Measurements from ENCODE around the gene LRIT2.

Gene LRIT2

DNA sequence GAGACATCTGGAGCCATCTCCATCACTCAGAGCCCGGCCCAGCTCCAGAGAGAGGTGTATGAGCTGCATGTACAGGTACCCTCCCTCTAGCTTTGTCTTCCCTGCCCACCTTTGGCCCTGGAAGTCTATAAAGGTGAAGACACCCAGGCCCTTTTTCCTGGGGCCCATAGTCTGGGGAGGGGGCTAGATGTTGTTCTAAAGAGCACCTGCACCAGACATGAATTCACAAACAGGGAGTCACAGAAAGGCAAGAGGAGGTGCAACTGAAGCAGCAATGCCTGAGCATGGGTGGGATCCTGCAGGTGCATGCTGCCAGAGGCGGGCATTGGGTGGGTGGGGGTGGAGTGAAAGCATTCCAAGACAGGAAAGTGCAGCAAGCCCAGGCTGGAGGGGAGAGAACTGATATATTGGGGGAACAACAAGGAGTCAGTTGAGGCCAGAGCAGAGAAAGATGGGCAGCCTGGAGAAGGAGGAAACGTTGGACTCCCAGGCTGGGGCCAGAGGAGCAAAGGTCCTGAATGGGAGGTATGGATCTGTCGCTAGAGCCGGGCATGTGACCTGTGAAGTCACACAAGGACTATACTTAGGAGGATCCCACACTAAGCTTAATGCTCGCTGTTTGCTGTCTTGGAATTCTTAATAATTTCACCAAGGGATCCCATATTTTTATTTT, 19.4 kb downstream of the LRIT2 start:
- no peak for DNase-seq
- no peak for TF ChIP-seq GATA1 (IDR thresholded peaks at IDR 0.05; ENCODE audit: low read depth, low read length)
- TF ChIP-seq POLR2A (IDR thresholded peaks at IDR 0.05; ENCODE audit: low read length) = no peak

DNA sequence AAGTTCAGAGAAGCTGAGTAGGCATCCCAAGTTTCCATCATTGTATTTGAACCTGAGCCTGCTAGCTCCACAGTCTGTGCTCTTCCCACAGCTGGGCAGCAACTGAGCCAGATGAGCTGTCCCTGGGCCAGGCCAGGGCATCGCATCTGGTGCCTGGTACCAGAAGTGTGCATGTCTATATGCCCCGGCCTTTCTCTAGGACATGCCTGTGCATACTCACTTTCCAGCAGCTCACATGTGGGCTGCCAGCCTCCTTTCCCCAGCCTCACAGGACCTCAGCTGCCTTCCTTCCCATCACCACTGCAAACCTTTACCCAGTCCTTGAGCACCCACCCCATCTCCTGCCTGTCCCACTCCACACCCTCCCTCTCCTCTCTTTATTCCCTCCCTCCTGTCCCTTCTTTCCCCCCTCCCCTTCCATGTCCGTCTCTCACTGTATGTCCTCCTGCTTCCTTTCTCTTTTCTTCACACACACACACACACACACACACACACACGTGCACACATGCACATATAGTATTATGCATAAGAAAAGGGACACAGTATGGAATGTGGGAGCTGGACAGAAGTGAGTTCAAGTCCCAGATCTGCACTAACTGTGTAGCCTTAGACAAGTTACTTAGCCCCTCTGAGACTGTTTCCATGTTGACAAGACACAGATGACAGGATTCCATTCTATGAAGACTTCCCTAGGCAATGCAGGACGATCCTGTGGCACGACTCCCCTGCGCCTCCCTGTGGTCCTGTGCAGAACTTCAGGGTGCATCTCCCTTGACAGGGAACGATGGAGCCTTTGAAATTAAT, 20.1 kb downstream of the LRIT2 start:
- TF ChIP-seq GATA1 (IDR thresholded peaks at IDR 0.05; ENCODE audit: low read depth, low read length) = no peak
- TF ChIP-seq POLR2A (IDR thresholded peaks at IDR 0.05; ENCODE audit: low read length) = no peak
- peak; percentile 56 to 70 for DNase-seq

DNA sequence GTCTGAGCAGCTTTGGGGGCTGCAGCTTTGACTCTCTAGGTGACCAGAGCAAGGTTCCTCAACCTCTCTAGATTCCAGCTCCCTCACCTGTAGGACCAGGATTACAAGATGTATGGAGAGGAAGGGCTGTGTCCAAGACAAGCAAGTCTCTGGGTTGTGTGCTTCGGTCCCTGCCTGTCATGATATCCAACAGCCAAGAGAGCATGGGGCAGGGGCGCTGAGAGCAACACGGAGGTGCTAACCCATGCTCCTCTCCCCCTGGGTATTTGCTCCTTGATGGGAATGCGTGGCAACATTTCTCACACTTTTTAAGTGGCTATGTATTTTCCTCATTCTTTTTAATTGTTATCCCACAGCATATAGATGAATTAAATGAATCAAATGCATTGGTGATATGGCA, 20.7 kb downstream of the LRIT2 start:
- no peak for DNase-seq
- TF ChIP-seq POLR2A (IDR thresholded peaks at IDR 0.05; ENCODE audit: low read length) (no peak), GATA1 (IDR thresholded peaks at IDR 0.05; ENCODE audit: low read depth, low read length) (no peak)

DNA sequence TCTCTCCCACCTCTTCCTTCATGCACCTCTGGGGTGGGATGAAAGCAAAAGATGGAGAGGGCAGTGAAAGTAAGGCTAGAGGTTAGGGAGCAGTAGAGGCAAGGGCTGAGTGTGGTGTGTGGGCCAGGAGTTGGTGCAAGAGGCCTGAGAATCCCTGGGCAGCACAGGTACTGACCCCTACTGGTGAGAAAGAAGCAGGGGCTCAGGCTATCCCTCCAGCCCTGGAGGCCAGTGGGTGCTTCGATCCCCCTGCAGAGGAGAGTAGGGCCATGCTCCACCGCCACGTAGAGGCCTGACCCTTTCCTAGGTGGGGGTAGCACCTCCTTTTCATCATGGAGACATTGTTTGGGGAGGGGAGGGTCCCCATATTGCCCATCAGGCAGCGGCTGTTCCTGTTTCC, 21.2 kb downstream of the LRIT2 start:
- peak; percentile 8 to 26 for DNase-seq
- no peak for TF ChIP-seq POLR2A (IDR thresholded peaks at IDR 0.05; ENCODE audit: low read length)
- TF ChIP-seq GATA1 (IDR thresholded peaks at IDR 0.05; ENCODE audit: low read depth, low read length) = no peak

DNA sequence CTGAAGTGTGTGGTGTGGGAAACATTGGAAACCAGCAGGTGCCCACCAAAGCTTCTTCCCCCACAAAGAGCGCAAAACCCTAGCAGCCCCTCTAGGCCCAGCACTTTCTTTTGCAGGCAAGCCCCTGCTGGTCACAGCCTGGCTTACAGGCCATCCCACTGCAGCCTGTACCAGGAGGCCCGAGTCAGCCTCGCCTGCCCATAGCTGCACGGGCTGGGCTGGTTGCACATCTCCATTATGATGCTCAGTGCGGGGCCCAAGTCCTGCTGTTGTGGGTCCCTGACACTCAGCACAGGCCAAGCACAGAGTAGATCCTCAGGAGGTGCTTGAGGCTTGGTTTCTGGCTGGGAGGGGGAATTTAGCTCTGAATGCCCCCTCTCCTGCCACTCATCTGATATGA, 23.0 kb downstream of the LRIT2 start:
- TF ChIP-seq GATA1 (IDR thresholded peaks at IDR 0.05; ENCODE audit: low read depth, low read length) = no peak
- no peak for TF ChIP-seq POLR2A (IDR thresholded peaks at IDR 0.05; ENCODE audit: low read length)
- DNase-seq = no peak

DNA sequence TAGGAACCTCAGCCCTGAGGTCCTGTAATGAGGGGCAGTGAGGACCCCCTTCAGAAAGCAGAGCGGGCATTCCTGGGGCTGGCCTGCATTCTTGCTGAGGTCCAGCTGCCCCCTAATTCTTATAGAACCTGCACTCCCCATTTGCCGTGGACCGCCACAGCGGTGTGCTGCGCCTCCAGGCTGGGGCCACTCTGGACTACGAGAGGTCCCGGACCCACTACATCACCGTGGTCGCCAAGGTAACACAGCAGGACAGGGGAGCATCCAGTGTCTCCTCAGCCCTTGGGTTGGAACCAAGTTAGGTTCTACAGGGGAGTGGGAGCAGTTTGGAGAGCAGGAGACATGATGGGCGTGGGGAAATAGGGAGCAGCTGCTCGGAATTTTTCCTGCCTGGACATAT, 23.7 kb downstream of the LRIT2 start:
- no peak for DNase-seq
- no peak for TF ChIP-seq POLR2A (IDR thresholded peaks at IDR 0.05; ENCODE audit: low read length)
- TF ChIP-seq GATA1 (IDR thresholded peaks at IDR 0.05; ENCODE audit: low read depth, low read length) = no peak

DNA sequence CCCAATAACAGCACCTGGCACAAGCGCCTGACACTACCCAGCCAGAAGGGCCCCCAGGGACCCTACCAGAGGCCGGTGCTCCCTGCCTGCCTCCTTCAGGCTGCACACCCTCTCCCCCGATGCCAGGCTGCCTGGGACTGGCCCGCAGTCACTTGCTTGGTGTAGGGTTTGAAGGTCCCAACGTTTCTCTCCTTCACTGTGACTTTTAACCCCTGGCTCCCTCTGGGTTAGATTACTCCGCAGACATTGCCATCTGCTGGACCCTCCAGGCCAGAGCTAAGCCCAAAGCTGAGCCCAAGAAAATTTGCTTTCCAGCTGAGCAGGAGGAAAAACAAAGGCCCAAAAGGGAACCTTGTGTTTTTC, 24.1 kb downstream of the LRIT2 start:
- no peak for TF ChIP-seq POLR2A (IDR thresholded peaks at IDR 0.05; ENCODE audit: low read length)
- no peak for TF ChIP-seq GATA1 (IDR thresholded peaks at IDR 0.05; ENCODE audit: low read depth, low read length)
- DNase-seq = no peak

DNA sequence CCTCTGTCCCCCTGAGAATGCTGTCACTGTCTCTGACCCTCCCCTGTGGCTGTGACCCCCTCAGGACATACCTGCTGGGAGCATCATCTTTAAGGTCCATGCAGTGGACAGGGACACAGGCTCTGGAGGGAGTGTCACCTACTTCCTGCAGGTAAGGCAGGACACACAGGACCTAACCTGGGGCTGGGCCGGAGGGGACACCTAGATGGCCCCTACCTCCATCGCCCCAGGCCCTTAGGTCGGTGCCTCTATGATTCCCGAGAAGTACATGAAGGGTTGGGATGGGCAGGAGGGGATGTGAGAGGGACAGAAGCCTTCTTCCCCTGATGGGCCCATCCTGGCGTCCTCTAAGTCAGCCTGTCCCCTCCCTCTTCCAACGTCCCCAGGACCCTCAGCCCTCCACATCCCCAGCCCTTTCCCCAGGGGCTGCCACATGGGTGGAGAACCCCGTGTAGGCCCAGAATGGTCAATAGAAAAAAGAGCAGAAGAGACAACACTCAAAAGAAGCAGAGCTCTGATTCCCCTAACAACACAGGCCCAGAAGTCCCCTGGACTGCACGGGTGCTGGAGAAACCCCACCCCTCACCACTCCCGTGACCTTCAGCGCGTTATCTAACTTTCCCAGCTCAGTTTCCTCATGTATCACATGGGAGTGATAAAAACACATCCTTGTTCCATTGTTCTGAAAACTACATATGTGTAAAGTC, 24.7 kb downstream of the LRIT2 start:
- TF ChIP-seq POLR2A (IDR thresholded peaks at IDR 0.05; ENCODE audit: low read length) = no peak
- TF ChIP-seq GATA1 (IDR thresholded peaks at IDR 0.05; ENCODE audit: low read depth, low read length) = no peak
- DNase-seq = peak; percentile 50 to 80

DNA sequence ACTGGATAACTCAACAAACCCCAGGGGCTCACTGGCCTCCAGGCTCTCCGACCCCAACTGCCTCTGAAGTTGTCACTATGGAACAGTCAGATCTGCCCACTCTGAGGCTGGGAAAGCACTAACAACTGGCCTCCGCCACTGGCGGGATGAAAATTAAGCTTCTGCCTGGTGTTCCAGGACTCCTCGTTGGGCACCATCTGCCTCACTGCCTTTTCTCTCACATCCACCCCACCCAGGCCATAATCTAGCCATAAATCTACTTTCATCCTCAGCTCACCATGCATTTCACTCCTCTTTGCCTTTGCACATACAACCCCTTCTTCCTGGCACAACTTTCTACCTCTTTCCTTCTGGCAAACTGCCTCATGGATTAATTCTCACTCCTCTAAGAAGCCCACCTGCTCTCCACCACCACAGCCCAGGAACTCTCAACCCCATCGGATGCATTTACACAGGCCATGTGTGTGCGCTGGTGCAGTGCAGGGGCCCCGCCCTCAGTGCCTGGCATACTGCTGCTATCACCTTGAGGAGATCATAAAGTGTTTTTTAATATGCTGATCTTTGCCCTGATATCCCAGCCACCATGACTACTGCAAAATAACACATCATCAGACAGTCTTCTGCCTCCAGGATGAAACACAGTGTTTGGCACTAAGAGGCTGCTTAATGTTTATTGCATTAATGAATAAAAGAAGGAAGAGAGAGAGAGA, 27.0 kb downstream of the LRIT2 start:
- DNase-seq = no peak
- TF ChIP-seq GATA1 (IDR thresholded peaks at IDR 0.05; ENCODE audit: low read depth, low read length) = no peak
- TF ChIP-seq POLR2A (IDR thresholded peaks at IDR 0.05; ENCODE audit: low read length) = no peak

DNA sequence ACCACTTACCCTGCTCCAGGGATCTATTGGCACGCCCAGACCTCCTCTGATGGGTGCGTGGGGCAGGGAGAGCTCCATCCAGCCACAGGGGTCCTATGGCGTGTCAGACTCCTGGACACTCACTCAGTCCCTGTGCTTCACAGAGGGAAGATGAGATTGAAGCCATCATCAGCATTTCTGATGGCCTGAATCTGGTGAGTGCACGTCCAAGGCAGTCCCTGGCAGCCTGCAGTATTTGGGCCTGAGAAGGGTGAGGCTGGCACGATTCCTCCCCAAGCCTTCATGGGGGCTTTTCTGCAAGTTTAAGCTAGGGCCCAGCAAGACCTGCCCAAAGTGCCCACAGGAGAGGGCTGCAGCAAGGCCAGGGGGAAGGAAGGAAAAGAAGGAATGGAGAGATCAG, 27.7 kb downstream of the LRIT2 start:
- no peak for TF ChIP-seq GATA1 (IDR thresholded peaks at IDR 0.05; ENCODE audit: low read depth, low read length)
- TF ChIP-seq POLR2A (IDR thresholded peaks at IDR 0.05; ENCODE audit: low read length) = no peak
- no peak for DNase-seq

DNA sequence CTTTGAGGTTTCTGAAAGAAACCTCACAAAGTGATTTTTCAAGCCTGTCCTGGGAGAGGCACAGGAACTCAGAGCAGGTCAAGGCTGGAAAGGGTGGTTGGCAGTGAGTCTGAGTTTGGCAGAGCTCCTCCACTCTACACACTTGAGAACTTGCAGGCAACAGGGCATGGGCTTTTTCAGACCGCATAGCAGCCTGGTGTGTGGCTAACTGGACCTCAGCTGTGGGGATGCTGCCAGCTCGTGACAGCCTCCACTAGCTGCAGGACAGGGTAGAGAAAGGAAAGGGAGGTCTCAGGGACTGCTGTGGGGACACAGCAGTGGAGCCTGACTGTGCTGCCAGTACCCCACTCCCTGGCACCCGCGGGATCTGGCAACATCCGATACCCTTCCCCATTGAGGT, 28.4 kb downstream of the LRIT2 start:
- no peak for DNase-seq
- no peak for TF ChIP-seq POLR2A (IDR thresholded peaks at IDR 0.05; ENCODE audit: low read length)
- TF ChIP-seq GATA1 (IDR thresholded peaks at IDR 0.05; ENCODE audit: low read depth, low read length) = no peak

DNA sequence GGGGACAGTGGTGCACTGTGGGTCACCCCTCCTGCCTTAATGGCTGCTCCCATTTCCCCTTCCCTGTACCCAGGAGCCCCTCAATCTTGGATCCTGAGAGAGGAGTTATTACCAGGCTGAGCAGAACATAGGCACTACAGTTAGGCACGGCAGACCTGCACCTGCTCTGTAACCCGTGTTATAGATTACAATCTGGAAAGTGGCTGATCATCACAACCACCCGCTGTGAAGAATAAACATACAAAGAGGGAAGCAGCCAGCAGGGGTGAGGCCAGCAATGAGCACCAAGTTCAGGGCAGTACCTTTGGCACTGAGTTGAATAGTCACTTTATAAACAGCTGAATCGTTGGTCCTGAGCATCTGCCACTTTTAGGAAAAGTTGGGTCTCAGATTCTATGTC, 29.3 kb downstream of the LRIT2 start:
- DNase-seq = no peak
- TF ChIP-seq GATA1 (IDR thresholded peaks at IDR 0.05; ENCODE audit: low read depth, low read length) (no peak), POLR2A (IDR thresholded peaks at IDR 0.05; ENCODE audit: low read length) (no peak)

DNA sequence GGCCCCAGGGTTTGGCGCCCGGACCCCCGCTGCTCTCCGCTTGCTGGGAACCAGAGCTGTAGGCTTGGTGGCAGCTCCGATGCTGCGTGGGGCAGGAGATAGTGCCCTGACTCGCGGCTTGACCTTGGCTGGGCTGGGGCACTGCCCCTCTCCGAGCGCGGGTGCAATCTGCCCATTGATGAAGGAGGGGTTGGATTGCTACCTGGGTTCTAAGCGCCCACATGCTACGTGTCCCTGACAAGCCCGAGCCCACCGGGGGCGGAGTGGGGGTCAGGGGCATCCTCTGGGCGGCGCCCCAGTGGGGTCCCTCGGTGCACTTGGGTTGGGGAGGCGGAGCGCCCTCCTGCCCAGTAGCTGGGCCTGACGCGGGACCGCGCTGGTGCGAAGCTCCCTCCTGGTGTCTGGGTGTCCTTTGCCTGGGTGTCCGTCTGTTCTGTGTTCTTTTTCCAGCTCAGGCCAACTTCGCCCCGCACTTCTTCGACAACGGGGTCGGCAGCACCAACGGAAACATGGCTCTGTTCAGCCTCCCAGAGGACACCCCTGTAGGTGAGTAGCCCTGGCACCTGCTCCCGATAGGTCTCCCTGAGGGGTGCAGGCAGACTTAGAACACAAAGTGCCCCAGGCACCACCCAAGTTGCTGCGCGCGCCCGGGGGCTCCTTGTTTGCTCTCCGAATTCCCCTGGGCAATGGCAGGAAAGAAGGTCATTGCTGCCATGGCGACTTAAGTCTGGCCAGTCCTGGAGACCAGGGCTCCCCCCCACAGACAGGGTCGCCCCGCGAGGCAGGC, 30.1 kb downstream of the LRIT2 start:
- TF ChIP-seq GATA1 (IDR thresholded peaks at IDR 0.05; ENCODE audit: low read depth, low read length) (no peak), POLR2A (IDR thresholded peaks at IDR 0.05; ENCODE audit: low read length) (no peak)
- no peak for DNase-seq

Measured in erythroblast (primary cell).